WTC11 (cell line): Measurements from ENCODE around the gene PDLIM7. TPM values are rescaled to one million over a fixed set of nuclear protein-coding genes. Genes with fewer than 3 reads are reported as not detected.
A peak's percentile ranks its signal among the peaks of the same experiment; 100 is the strongest.

Source experiments
- ATAC-seq: fragments of 200-7000 bp; cut with Tn5 transposase; 2 replicates; pipeline ENCODE4 v1.10.0; 2021; ENCODE audit warnings: mild to moderate bottlenecking, moderate library complexity
- CTCF ChIA-PET: fragments of 300-600 bp; sonication (Branson Sonifier 250); formaldehyde crosslinking; loops from one replicate; lab custom pipeline; 2021; ENCODE audit warnings: antibody characterized with exemption; lab: Charles Lee
- POLR2A ChIA-PET: fragments of 350-600 bp; sonication (Branson Sonifier 250); formaldehyde crosslinking; loops from one replicate; lab custom pipeline; 2021; ENCODE audit warnings: antibody characterized with exemption; lab: Charles Lee
- DNase-seq: peaks from one replicate; pipeline ENCODE4 v3.0.0; 2021; ENCODE audit warnings: low spot score
- H3K27ac Mint-ChIP-seq: 2 replicates; pipeline ENCODE4 v1.8.0; 2021; ENCODE audit warnings: mixed read lengths
- H3K27me3 Mint-ChIP-seq: 2 replicates; pipeline ENCODE4 v1.8.0; 2021; ENCODE audit warnings: low read depth, mild to moderate bottlenecking, moderate library complexity, mixed read lengths
- H3K36me3 Mint-ChIP-seq: 2 replicates; pipeline ENCODE4 v1.8.0; 2021; ENCODE audit warnings: mixed read lengths
- H3K4me1 Mint-ChIP-seq: 2 replicates; pipeline ENCODE4 v1.8.0; 2022; ENCODE audit warnings: mixed read lengths
- H3K4me3 Mint-ChIP-seq: 2 replicates; pipeline ENCODE4 v1.8.0; 2021; ENCODE audit warnings: mild to moderate bottlenecking, moderate library complexity, mixed read lengths
- H3K9me3 Mint-ChIP-seq: 2 replicates; pipeline ENCODE4 v1.8.0; 2021; ENCODE audit warnings: mixed read lengths
- ARID4B ChIP-seq: sonication (generic); formaldehyde crosslinking; IDR thresholded peaks from 2 replicates; pipeline ENCODE4 v1.8.0; 2023; ENCODE audit warnings: missing genetic modification reagents, mild to moderate bottlenecking, borderline replicate concordance
- CDX4 ChIP-seq: fragments of 250-450 bp; sonication (Bioruptor Pico); IDR thresholded peaks from 2 replicates; pipeline ENCODE4 v1.9.0; 2021; ENCODE audit warnings: moderate library complexity, mild to moderate bottlenecking, inconsistent platforms, borderline replicate concordance
- CREM ChIP-seq: sonication (generic); formaldehyde crosslinking; IDR thresholded peaks from 2 replicates; pipeline ENCODE4 v1.8.1; 2022; ENCODE audit warnings: mild to moderate bottlenecking, missing genetic modification reagents, moderate library complexity
- ETV6 ChIP-seq: sonication (generic); formaldehyde crosslinking; IDR thresholded peaks from 2 replicates; pipeline ENCODE4 v1.8.1; 2022; ENCODE audit warnings: mild to moderate bottlenecking, missing genetic modification reagents
- IRF1 ChIP-seq: sonication (generic); formaldehyde crosslinking; IDR thresholded peaks from 2 replicates; pipeline ENCODE4 v1.8.0; 2023; ENCODE audit warnings: missing genetic modification reagents
- JUN ChIP-seq: sonication (generic); formaldehyde crosslinking; IDR thresholded peaks from 2 replicates; pipeline ENCODE4 v1.8.0; 2023; ENCODE audit warnings: mild to moderate bottlenecking, missing genetic modification reagents
- NFATC4 ChIP-seq: fragments of 250-450 bp; sonication (Bioruptor Pico); IDR thresholded peaks from 2 replicates; pipeline ENCODE4 v1.9.0; 2021; ENCODE audit warnings: mild to moderate bottlenecking
- PRRX2 ChIP-seq: fragments of 250-450 bp; sonication (Bioruptor Pico); IDR thresholded peaks from 2 replicates; pipeline ENCODE4 v1.8.0; 2021; ENCODE audit warnings: mild to moderate bottlenecking
- RELA ChIP-seq: sonication (generic); formaldehyde crosslinking; IDR thresholded peaks from 2 replicates; pipeline ENCODE4 v1.8.1; 2022; ENCODE audit warnings: missing genetic modification reagents, mild to moderate bottlenecking, borderline replicate concordance
- SMAD3 ChIP-seq: sonication (generic); formaldehyde crosslinking; IDR thresholded peaks from 2 replicates; pipeline ENCODE4 v1.8.0; 2022; ENCODE audit warnings: missing genetic modification reagents, mild to moderate bottlenecking, borderline replicate concordance
- SP1 ChIP-seq: sonication (generic); formaldehyde crosslinking; conservative IDR thresholded peaks from 2 replicates; pipeline ENCODE4 v1.8.1; 2022; ENCODE audit warnings: missing genetic modification reagents
- ZBTB21 ChIP-seq: sonication (generic); formaldehyde crosslinking; IDR thresholded peaks from 2 replicates; pipeline ENCODE4 v1.8.1; 2023; ENCODE audit warnings: mild to moderate bottlenecking, missing genetic modification reagents, borderline replicate concordance
- ZNF121 ChIP-seq: sonication (generic); formaldehyde crosslinking; IDR thresholded peaks from 2 replicates; pipeline ENCODE4 v1.8.0; 2023; ENCODE audit warnings: missing genetic modification reagents
- ZNF317 ChIP-seq: sonication (generic); formaldehyde crosslinking; IDR thresholded peaks from 2 replicates; pipeline ENCODE4 v1.8.1; 2023; ENCODE audit warnings: low read depth, mild to moderate bottlenecking, moderate library complexity, missing genetic modification reagents, borderline replicate concordance
- ZNF671 ChIP-seq: fragments of 250-450 bp; sonication (Bioruptor Pico); IDR thresholded peaks from 2 replicates; pipeline ENCODE4 v1.8.0; 2021; ENCODE audit warnings: mild to moderate bottlenecking
- total RNA-seq: library from RNA; stranded (reverse); gene quantifications from 3 replicates; pipeline ENCODE4 v1.2.3, GENCODE V29; 2021
- TF ChIP-seq, protein P1 (sequence below): fragments of 250-450 bp; sonication (Bioruptor Pico); conservative IDR thresholded peaks from 2 replicates; pipeline ENCODE4 v1.9.0; 2021; ENCODE audit warnings: mild to moderate bottlenecking
- TF ChIP-seq, protein P2 (sequence below): sonication (generic); formaldehyde crosslinking; IDR thresholded peaks from 2 replicates; pipeline ENCODE4 v1.8.0; 2022; ENCODE audit warnings: mild to moderate bottlenecking, missing genetic modification reagents
- TF ChIP-seq, protein P3 (sequence below): fragments of 250-450 bp; sonication (Bioruptor Pico); IDR thresholded peaks from 2 replicates; pipeline ENCODE4 v1.9.0; 2021; ENCODE audit warnings: mild to moderate bottlenecking
- TF ChIP-seq, protein P4 (sequence below): sonication (generic); formaldehyde crosslinking; IDR thresholded peaks from 2 replicates; pipeline ENCODE4 v1.8.0; 2023; ENCODE audit warnings: mild to moderate bottlenecking, missing genetic modification reagents

Gene PDLIM7
- total RNA-seq, 1 experiment from 2014 or later = 142 TPM

GRCh38 chr5:177456591-177456964 lies 40.8 kb downstream of the PDLIM7 start:
- Mint-ChIP-seq H3K9me3 (no peaks in the 10 kb centered on the region), H3K4me3 (peak overlapping the region; percentile 20; the same call in 1 of the 2 replicates)
- POLR2A ChIA-PET = interaction anchor here (1.8 to 2.1 kb wide), 2 partner anchors 9 to 37 kb away, joined by 10 to 12 read pairs; no protein-coding TSS in a partner anchor
- no peak; the same call in 1 of the 2 replicates for TF ChIP-seq ETV6 (CRISPR knock-in tag)
- no peak for TF ChIP-seq SMAD3
- TF ChIP-seq, all 79 proteins: peak for 0
- Mint-ChIP-seq H3K36me3 (peaks cover 20% of the 10 kb centered on the region), H3K27ac (peak overlapping the region; percentile 86), H3K4me1 (peaks cover 30% of the 10 kb centered on the region), H3K27me3 (peaks cover 8% of the 10 kb centered on the region)
- ATAC-seq (no peak), DNase-seq (no peak)
- CTCF ChIA-PET = interaction anchor here (1.0 to 7.2 kb wide), 16 partner anchors 9 to 148 kb away, joined by 3 to 175 read pairs (median 12); partner anchors contain the start of genes DDX41, GRK6 and PRR7

GRCh38 chr5:177455661-177456590 lies 41.5 kb downstream of the PDLIM7 start:
- Mint-ChIP-seq H3K4me3 (peak overlapping the region; percentile 81), H3K27ac (peak overlapping the region; percentile 96), H3K27me3 (peaks cover 10% of the 10 kb centered on the region), H3K36me3 (peaks cover 16% of the 10 kb centered on the region), H3K4me1 (peaks cover 30% of the 10 kb centered on the region), H3K9me3 (no peaks in the 10 kb centered on the region)
- ChIA-PET POLR2A (interaction anchor here (0.7 to 4.1 kb wide), 22 partner anchors 9 to 146 kb away, joined by 3 to 24 read pairs (median 7); partner anchors contain the start of genes GRK6, LMAN2, PDLIM7 and PRR7), CTCF (interaction anchor here (0.7 to 7.2 kb wide), 42 partner anchors 9 to 795 kb away, joined by 3 to 175 read pairs (median 8); partner anchors contain the start of genes GRK6, LMAN2, MXD3 and PDLIM7)
- ATAC-seq = peak; percentile 12
- DNase-seq = peak; percentile 98
- TF ChIP-seq JUN (CRISPR knock-in tag) (peak; percentile 75; the same call in 1 of the 2 replicates), ZNF317 (CRISPR knock-in tag) (0 out of 2 replicates have a peak, but pooled peaks have one; percentile 54), NFATC4 (peak; percentile 91), ZBTB21 (CRISPR knock-in tag) (0 out of 2 replicates have a peak, but pooled peaks have one; percentile 12), IRF1 (CRISPR knock-in tag) (peak; percentile 11; the same call in 1 of the 2 replicates), ZNF671 (CRISPR knock-in tag) (peak; percentile 73; the same call in 1 of the 2 replicates), RELA (CRISPR knock-in tag) (no peak), CDX4 (CRISPR knock-in tag) (peak; percentile 59; the same call in 1 of the 2 replicates), PRRX2 (CRISPR knock-in tag) (peak; percentile 77), CREM (CRISPR knock-in tag) (peak; percentile 60), ZNF121 (CRISPR knock-in tag) (no peak), ARID4B (peak; percentile 77; the same call in 1 of the 2 replicates), SP1 (CRISPR knock-in tag) (peak; percentile 52; the same call in 1 of the 2 replicates)
- TF ChIP-seq, protein P1, sequence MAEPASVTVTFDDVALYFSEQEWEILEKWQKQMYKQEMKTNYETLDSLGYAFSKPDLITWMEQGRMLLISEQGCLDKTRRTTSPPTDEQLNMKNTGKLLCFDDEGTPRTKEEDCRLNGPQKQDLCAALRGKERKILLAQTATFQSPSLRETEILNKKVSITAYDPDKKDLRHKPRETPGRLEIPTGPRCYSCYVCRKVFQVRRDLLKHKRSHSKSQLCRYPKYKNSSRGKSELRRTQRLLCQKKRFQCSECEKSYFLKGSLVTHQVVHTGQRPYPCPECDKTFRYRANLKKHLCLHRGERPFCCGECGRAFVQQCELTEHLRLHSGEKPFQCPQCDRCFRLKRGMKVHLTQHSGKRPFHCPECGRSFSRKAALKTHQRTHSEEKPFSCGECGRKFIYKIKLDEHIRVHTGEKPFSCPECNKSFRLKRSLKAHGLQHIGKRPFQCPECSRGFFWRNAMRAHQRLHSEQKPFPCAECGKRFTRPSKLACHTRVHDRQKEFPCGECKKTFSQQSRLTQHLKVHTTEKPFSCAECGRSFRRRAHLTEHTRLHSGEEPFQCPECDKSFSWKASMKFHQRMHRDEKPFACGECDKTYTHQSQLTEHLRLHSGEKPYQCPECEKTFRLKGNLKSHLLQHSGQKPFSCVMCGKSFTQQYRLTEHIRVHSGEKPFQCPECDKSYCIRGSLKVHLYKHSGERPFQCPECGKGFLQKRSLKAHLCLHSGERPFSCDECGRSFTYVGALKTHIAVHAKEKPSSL (CRISPR knock-in tag) = peak; percentile 72; the same call in 1 of the 2 replicates
- TF ChIP-seq, protein P2, sequence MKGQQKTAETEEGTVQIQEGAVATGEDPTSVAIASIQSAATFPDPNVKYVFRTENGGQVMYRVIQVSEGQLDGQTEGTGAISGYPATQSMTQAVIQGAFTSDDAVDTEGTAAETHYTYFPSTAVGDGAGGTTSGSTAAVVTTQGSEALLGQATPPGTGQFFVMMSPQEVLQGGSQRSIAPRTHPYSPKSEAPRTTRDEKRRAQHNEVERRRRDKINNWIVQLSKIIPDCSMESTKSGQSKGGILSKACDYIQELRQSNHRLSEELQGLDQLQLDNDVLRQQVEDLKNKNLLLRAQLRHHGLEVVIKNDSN (CRISPR knock-in tag) = peak; percentile 51; the same call in 1 of the 2 replicates
- TF ChIP-seq, protein P3, sequence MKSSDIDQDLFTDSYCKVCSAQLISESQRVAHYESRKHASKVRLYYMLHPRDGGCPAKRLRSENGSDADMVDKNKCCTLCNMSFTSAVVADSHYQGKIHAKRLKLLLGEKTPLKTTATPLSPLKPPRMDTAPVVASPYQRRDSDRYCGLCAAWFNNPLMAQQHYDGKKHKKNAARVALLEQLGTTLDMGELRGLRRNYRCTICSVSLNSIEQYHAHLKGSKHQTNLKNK (CRISPR knock-in tag) = no peak
- TF ChIP-seq, protein P4, sequence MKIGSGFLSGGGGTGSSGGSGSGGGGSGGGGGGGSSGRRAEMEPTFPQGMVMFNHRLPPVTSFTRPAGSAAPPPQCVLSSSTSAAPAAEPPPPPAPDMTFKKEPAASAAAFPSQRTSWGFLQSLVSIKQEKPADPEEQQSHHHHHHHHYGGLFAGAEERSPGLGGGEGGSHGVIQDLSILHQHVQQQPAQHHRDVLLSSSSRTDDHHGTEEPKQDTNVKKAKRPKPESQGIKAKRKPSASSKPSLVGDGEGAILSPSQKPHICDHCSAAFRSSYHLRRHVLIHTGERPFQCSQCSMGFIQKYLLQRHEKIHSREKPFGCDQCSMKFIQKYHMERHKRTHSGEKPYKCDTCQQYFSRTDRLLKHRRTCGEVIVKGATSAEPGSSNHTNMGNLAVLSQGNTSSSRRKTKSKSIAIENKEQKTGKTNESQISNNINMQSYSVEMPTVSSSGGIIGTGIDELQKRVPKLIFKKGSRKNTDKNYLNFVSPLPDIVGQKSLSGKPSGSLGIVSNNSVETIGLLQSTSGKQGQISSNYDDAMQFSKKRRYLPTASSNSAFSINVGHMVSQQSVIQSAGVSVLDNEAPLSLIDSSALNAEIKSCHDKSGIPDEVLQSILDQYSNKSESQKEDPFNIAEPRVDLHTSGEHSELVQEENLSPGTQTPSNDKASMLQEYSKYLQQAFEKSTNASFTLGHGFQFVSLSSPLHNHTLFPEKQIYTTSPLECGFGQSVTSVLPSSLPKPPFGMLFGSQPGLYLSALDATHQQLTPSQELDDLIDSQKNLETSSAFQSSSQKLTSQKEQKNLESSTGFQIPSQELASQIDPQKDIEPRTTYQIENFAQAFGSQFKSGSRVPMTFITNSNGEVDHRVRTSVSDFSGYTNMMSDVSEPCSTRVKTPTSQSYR (CRISPR knock-in tag) = peak; percentile 1; the same call in 1 of the 2 replicates
